Neural cell (in vitro differentiated cells): ENCODE measurements around the gene RIOK2.

Source experiments
- MXI1 ChIP-seq: fragments of 450-650 bp; conservative IDR thresholded peaks from 2 replicates; pipeline ENCODE4 v1.6.1; 2014; ENCODE audit warnings: antibody characterized with exemption, mild to moderate bottlenecking; ENCODE audit not compliant: poor library complexity, severe bottlenecking
- TF ChIP-seq, protein P1 (sequence below): fragments of 450-650 bp; IDR thresholded peaks from 2 replicates; pipeline ENCODE4 v1.5.1; 2014; ENCODE audit warnings: antibody characterized with exemption, mild to moderate bottlenecking, moderate library complexity; ENCODE audit not compliant: poor library complexity, severe bottlenecking

- TF ChIP-seq, protein P1, sequence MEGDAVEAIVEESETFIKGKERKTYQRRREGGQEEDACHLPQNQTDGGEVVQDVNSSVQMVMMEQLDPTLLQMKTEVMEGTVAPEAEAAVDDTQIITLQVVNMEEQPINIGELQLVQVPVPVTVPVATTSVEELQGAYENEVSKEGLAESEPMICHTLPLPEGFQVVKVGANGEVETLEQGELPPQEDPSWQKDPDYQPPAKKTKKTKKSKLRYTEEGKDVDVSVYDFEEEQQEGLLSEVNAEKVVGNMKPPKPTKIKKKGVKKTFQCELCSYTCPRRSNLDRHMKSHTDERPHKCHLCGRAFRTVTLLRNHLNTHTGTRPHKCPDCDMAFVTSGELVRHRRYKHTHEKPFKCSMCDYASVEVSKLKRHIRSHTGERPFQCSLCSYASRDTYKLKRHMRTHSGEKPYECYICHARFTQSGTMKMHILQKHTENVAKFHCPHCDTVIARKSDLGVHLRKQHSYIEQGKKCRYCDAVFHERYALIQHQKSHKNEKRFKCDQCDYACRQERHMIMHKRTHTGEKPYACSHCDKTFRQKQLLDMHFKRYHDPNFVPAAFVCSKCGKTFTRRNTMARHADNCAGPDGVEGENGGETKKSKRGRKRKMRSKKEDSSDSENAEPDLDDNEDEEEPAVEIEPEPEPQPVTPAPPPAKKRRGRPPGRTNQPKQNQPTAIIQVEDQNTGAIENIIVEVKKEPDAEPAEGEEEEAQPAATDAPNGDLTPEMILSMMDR: no peak
- no peak for TF ChIP-seq MXI1
These were observed 10.8 kb downstream of the RIOK2 start for GRCh38 chr5:97172227-97172626.
